GM20000 (cell line): Measurements from ENCODE around the gene KREMEN2.
A peak's percentile ranks its signal among the peaks of the same experiment; 100 is the strongest.

ENCODE experiments used
- DNase-seq: peaks from one replicate; pipeline ENCODE4 v3.0.0; 2012; ENCODE audit warnings: low spot score
- TF ChIP-seq, protein P1 (sequence below): IDR thresholded peaks from 2 replicates; pipeline ENCODE4 v1.5.1; 2012; ENCODE audit warnings: mild to moderate bottlenecking, control low read depth; ENCODE audit errors: extremely low read depth, missing control alignments

KREMEN2 gene, protein sequence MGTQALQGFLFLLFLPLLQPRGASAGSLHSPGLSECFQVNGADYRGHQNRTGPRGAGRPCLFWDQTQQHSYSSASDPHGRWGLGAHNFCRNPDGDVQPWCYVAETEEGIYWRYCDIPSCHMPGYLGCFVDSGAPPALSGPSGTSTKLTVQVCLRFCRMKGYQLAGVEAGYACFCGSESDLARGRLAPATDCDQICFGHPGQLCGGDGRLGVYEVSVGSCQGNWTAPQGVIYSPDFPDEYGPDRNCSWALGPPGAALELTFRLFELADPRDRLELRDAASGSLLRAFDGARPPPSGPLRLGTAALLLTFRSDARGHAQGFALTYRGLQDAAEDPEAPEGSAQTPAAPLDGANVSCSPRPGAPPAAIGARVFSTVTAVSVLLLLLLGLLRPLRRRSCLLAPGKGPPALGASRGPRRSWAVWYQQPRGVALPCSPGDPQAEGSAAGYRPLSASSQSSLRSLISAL

DNA sequence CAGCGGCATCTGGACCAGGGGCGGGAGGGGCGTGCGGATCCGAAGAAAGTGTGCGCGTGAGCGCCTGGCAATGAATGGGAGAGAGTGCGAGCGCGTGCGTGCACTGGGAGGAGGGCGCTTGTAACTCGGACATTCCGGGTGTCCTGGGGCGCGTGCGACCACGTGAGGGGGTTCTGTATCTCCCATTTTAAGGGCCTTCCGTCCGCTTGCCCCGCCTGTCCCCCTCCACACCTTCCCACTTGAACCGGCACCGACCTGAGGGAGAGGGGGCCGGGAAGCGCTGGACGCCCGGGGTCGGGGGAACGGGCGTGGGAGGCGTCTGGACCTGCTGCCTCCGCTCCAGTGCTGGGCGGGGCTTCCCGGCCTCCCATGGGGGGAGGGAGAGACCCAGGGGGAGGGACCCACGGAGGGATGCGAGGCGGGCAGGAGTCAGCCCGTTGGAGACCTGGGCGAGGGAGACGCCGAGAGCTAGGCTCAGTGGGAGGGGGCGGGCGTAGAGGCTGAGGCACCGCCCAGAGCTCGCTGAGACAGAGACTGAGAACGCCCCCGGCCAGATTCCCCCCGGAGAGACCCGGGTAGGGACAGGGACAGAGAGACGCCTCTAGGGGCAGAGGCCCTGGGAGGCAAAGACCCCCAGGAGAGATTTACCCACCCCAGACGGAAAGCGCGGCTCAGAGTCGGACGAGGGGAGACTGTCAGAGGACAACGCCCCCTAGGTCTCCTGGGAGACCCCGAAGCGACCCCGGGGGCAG, at the start of gene KREMEN2:
TSS of gene KREMEN2 (plus strand) at position 553 of the 752 bp plus-strand sequence. CDS start 246 bp downstream, outside the sequence.
- TF ChIP-seq, protein P1, sequence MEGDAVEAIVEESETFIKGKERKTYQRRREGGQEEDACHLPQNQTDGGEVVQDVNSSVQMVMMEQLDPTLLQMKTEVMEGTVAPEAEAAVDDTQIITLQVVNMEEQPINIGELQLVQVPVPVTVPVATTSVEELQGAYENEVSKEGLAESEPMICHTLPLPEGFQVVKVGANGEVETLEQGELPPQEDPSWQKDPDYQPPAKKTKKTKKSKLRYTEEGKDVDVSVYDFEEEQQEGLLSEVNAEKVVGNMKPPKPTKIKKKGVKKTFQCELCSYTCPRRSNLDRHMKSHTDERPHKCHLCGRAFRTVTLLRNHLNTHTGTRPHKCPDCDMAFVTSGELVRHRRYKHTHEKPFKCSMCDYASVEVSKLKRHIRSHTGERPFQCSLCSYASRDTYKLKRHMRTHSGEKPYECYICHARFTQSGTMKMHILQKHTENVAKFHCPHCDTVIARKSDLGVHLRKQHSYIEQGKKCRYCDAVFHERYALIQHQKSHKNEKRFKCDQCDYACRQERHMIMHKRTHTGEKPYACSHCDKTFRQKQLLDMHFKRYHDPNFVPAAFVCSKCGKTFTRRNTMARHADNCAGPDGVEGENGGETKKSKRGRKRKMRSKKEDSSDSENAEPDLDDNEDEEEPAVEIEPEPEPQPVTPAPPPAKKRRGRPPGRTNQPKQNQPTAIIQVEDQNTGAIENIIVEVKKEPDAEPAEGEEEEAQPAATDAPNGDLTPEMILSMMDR: no peak
- peak; percentile 75 for DNase-seq

DNA sequence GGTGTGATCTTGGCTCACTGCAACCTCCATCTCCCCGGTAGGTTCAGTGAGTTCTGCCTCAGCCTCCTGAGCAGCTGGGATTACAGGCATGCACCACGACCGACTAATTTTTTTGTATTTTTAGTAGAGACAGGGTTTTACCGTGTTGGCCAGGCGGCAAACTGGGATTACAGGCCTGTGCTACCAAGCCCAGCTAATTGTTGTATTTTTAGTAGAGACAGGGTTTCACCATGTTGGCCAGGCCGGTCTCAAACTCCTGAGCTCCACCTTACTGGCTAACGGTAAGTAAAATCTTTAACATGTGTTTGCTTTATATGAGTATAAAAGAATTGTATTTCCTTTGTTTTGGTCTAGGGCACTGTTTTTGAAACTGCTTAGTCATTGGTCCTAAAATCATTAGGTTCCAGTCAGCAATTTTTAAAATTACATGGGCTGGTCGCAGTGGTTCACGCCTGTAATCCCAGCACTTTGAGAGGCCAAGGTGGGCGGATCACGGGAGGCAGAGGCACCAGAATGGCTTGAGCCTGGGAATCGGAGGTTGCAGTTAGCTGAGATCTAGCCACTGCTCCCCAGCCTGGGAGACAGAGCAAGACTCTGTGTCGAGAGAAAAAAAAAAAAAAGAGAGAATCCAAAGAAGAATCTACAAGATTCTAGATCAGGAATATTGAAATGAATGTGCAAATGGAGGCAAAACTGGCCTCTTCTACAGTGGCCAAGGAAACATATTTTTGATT, 48.7 kb upstream of the KREMEN2 start:
- no peak for DNase-seq
- TF ChIP-seq, protein P1: no peak

DNA sequence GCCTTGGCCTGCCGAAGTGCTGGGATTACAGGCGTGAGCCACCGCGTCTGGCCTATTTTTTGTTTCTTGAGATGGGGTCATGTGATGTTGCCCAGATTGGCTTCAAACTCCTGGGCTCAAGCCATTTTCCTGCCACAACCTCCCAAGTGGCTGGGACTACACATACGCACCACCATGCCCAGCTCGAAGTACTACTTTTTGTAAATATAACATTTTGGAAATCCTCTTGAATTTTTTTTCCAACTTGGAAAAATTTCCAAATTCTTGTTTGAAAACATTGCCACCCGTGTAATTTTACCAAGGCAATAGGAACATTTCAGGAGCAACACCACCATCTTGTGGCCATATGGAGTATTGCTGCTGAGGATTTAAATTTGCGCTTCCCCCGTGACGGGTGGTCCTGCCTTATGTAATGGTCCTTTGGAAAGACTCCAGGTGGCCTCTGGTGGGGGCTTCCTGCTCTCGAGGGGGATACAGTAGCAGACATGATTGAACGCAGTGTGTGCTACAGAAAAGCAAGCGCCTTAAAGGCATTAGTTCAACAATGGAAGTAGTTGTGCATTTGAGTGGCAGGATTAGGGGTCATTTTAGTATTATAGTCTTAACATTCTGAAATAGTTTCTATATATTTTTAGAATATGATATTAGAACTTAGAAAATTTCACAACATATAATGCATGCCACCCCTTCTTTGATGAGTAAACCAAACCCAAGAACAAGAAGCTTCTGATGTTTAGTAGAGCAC, 44.4 kb upstream of the KREMEN2 start:
- peak; percentile 68 for DNase-seq
- TF ChIP-seq, protein P1: peak; percentile 64

DNA sequence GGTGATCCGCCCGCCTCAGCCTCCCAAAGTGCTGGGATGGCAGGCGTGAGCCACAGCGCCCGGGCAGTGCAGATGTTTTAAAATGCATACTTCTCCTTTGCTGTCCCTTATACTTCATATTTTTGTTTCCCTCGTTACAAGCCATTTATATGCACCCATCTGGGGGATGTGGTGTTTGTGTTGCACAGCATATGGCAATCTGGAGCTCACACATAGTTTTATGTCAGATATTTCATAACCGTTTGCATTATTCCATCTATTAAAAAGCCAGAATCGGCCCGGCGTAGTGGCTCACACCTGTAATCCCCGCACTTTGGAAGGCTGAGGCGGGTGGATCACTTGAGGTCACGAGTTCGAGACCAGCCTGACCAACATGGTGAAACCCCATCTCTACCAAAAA, 40.6 kb upstream of the KREMEN2 start:
- TF ChIP-seq, protein P1: no peak
- DNase-seq: no peak

DNA sequence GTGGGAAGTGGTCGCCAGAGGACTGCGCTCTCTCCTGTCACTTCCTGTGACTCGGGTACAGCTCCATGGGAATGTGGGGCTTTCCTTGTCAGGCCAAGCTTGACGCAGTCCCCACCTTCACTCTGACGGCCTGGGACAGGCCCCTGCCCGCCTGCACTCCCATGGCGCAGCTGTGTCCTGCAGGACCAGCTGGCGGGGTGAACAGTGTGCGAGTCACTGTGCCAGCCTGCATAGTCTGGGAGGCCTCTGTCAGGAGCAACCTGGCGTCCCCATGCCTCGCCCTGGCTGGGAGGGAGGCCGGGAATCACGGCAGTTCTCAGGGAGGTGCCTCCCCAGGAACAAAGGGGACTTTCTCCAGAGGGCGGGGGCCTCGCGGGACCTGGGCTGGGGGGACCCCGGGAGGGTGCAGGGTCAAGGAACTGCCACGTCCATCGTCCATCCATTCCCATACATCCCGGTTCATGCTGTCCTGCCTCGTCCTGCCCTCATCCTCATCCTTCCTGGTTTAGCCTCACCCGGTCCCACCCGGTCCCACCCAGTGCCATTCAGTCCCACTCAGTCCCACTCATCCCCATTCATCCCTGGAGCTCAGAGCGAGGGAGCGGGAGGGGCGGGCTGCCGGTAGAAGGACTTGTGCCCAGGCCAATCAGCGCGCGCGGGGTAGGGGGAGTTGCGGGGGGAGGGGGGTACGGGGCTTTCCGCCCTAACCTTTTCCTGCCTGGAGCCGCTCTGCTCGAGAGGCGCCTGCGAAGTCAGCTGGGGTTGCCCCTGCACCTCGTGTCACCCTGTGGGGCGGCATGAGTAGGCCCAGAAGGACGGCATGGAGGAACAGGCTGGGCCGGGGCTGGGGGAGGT, 38.9 kb upstream of the KREMEN2 start:
- no peak for DNase-seq
- TF ChIP-seq, protein P1: no peak

DNA sequence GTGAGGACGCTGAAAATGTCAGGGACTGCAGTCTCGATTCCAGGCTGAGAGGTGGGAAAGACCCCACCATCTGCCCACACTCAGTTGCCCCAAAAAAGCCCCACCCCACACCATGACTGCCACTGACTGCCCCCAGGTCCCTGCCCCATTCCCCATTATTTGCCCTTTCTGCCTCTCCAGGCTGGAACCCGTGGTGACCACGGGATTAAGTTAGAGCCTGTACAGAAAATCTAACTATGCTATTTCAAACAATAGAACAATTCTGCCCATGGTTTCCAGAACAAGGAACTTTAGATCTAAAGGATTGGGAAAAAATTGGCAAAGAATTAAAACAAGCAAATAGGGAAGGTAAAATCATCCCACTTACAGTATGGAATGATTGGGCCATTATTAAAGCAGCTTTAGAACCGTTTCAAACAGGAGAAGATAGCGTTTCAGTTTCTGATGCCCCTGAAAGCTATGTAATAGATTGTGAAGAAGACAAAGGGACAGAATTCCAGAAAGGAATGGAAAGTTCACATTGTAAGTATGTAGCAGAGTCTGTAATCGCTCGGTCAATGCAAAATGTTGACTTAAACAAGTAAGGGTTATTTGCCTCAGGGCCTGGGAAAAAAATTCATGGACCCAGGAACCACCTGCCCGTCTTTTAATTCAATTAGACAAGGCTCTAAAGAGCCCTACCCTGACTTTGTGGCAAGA, 38.0 kb upstream of the KREMEN2 start:
- no peak for DNase-seq
- TF ChIP-seq, protein P1: no peak
